ENCODE measurements around the gene CHAF1B. TPM values are rescaled to one million over a fixed set of nuclear protein-coding genes. Genes with fewer than 3 reads are reported as not detected.
A peak's percentile ranks its signal among the peaks of the same experiment; 100 is the strongest.

Gene CHAF1B
- total and polyA plus RNA-seq, 9 of the 15 experiments (the other 6 are each of a cell fraction or from before 2014, with no cell fraction given), result 7.5 to 36.8 (median 21.0) TPM

GRCh38 chr21:36385233-36386030 lies at the start of gene CHAF1B (continued):
- TF ChIP-seq SETDB1 (IDR thresholded peaks at IDR 0.05; ENCODE audit: low read length) (no peak), ZNF57 (CRISPR knock-in tag; IDR thresholded peaks at IDR 0.05) (no peak), MYC (IDR thresholded peaks at IDR 0.05; ENCODE audit: low read depth, low read length) (peak; percentile 65), MYC (CRISPR knock-in tag; IDR thresholded peaks at IDR 0.05; ENCODE audit: borderline replicate concordance, low read depth) (no peak), RAD21 (CRISPR knock-in tag; conservative IDR thresholded peaks at IDR 0.05 in 1 of 2, IDR thresholded peaks at IDR 0.05 in 1 of 2) (no peak), ETV6 (IDR thresholded peaks at IDR 0.05; ENCODE audit: borderline replicate concordance in 1 of 2, low read depth in 2 of 2, low read length in 1 of 2) (no peak), ETV6 (CRISPR knock-in tag; IDR thresholded peaks at IDR 0.05; ENCODE audit: borderline replicate concordance) (no peak), ZNF3 (CRISPR knock-in tag; IDR thresholded peaks at IDR 0.05) (no peak), MBD1 (CRISPR knock-in tag; IDR thresholded peaks at IDR 0.05) (no peak), RFX5 (IDR thresholded peaks at IDR 0.05; ENCODE audit: low read depth, low read length) (no peak), HEY1 (CRISPR knock-in tag; IDR thresholded peaks at IDR 0.05; ENCODE audit: borderline replicate concordance) (no peak), KLF10 (CRISPR knock-in tag; IDR thresholded peaks at IDR 0.05) (no peak), MBD2 (IDR thresholded peaks at IDR 0.05; ENCODE audit: borderline replicate concordance, low read depth) (peak; percentile 34; the same call in 1 of the 2 replicates), NR2C2 (CRISPR knock-in tag; IDR thresholded peaks at IDR 0.05) (no peak), NR2C2 (tag; IDR thresholded peaks at IDR 0.05) (no peak), GATA2 (CRISPR knock-in tag; IDR thresholded peaks at IDR 0.05) (no peak), PYGO2 (tag; IDR thresholded peaks at IDR 0.05) (no peak), ZNF175 (CRISPR knock-in tag; IDR thresholded peaks at IDR 0.05; ENCODE audit: low read depth) (no peak), PHB (CRISPR knock-in tag; IDR thresholded peaks at IDR 0.05) (no peak), BCLAF1 (IDR thresholded peaks at IDR 0.05; ENCODE audit: borderline replicate concordance in 1 of 2, control insufficient read depth in 1 of 2, low read depth in 2 of 2, low read length in 1 of 2) (no peak)
